NCI-H1417 (cell line): ENCODE results near the gene FREY1.

Experiments used
- DNase-seq, 3 experiments: peaks; one replicate each; lab custom pipeline; 2025; lab: John Stamatoyannopoulos, UW

FREY1 gene

GRCh38 chr11:45894555-45895247 lies 12.4 kb downstream of the FREY1 start:
- no peak for DNase-seq

GRCh38 chr11:45892856-45893255 lies 14.2 kb downstream of the FREY1 start:
- peak in 1 of 3 experiments; percentile 47 for DNase-seq

GRCh38 chr11:45890886-45891550 lies 16.1 kb downstream of the FREY1 start:
- no peak for DNase-seq

GRCh38 chr11:45889966-45890365 lies 17.1 kb downstream of the FREY1 start:
- DNase-seq, result no peak

GRCh38 chr11:45889555-45889954 lies 17.5 kb downstream of the FREY1 start:
- DNase-seq, result no peak

GRCh38 chr11:45887587-45887986 lies 19.5 kb downstream of the FREY1 start:
- DNase-seq, result no peak

- peak in 1 of 3 experiments; percentile 21 for DNase-seq
These were observed 20.1 kb downstream of the FREY1 start for GRCh38 chr11:45886816-45887520.

GRCh38 chr11:45885921-45886721 lies 20.9 kb downstream of the FREY1 start:
- peak; percentile 10 to 64 (median 61) for DNase-seq

GRCh38 chr11:45885274-45885920 lies 21.7 kb downstream of the FREY1 start, which contains the start of gene MAPK8IP1:
MAPK8IP1 (plus strand) TSS chr11:45885651; CDS start chr11:45885821, 170 bp downstream.
- peak; percentile 75 to 88 (median 86) for DNase-seq

- no peak for DNase-seq
These were observed 22.4 kb downstream of the FREY1 start for GRCh38 chr11:45884596-45885185.

- DNase-seq, result peak in 1 of 3 experiments; percentile 4
These were observed 25.2 kb downstream of the FREY1 start for GRCh38 chr11:45881708-45882368.

GRCh38 chr11:45880772-45881570 lies 26.1 kb downstream of the FREY1 start:
- no peak for DNase-seq

GRCh38 chr11:45879803-45880686 lies 27.0 kb downstream of the FREY1 start:
- peak in 1 of 3 experiments; percentile 22 for DNase-seq

GRCh38 chr11:45877845-45878244 lies 29.2 kb downstream of the FREY1 start:
- DNase-seq, result no peak

GRCh38 chr11:45877221-45877620 lies 29.9 kb downstream of the FREY1 start:
- no peak for DNase-seq

- DNase-seq, result no peak
These were observed 30.7 kb downstream of the FREY1 start for GRCh38 chr11:45876401-45876800.

- peak; percentile 39 to 72 (median 50) for DNase-seq
These were observed 34.3 kb downstream of the FREY1 start for GRCh38 chr11:45872651-45873356.

- no peak for DNase-seq
These were observed 35.4 kb downstream of the FREY1 start for GRCh38 chr11:45871638-45872037.
